PC-9 (cell line): ENCODE data around the gene ZNF337. TPM values are rescaled to one million over a fixed set of nuclear protein-coding genes. Genes with fewer than 3 reads are reported as not detected.

Source experiments
- BruUV-seq: library from RNA; stranded (reverse); fragments of 400-500 nt; replicated peaks from 2 replicates; lab custom pipeline; 2021; lab: Mats Ljungman, UMichigan
- CTCF ChIA-PET: fragments of 300-600 bp; sonication (Branson Sonifier 250); formaldehyde crosslinking; loops from one replicate; lab custom pipeline; 2022; ENCODE audit warnings: antibody characterized with exemption; lab: Charles Lee
- POLR2A ChIA-PET: fragments of 300-600 bp; sonication (Branson Sonifier 250); formaldehyde crosslinking; loops from one replicate; lab custom pipeline; 2022; ENCODE audit warnings: antibody characterized with exemption; ENCODE audit not compliant: unreplicated experiment; lab: Charles Lee
- DNase-seq, 2 experiments: peaks; one replicate each; pipeline versions ENCODE4 v3.0.0 to v3.0.0-alpha.2; 2015 to 2022; ENCODE audit warnings: mixed read lengths in 1 of 2
- H2AFZ ChIP-seq: fragments of 200-600 bp; sonication (generic); 2 replicates; pipeline ENCODE4 v1.8.1; 2017; ENCODE audit warnings: antibody characterized with exemption
- H3F3A ChIP-seq: fragments of 200-600 bp; sonication (generic); 2 replicates; pipeline ENCODE4 v1.8.1; 2017; ENCODE audit warnings: antibody characterized with exemption, mild to moderate bottlenecking, low read depth; ENCODE audit not compliant: insufficient read depth
- H3K27ac ChIP-seq: fragments of 200-600 bp; sonication (generic); 2 replicates; pipeline ENCODE4 v1.6.1; 2016; ENCODE audit warnings: mixed run types
- H3K27me3 ChIP-seq: fragments of 200-600 bp; sonication (generic); 2 replicates; pipeline ENCODE4 v1.6.1; 2016; ENCODE audit warnings: low read depth, mixed run types; ENCODE audit not compliant: insufficient read depth
- H3K36me3 ChIP-seq: fragments of 200-600 bp; sonication (generic); 2 replicates; pipeline ENCODE4 v1.6.1; 2016; ENCODE audit warnings: low read depth, mixed run types
- H3K4me1 ChIP-seq: fragments of 200-600 bp; sonication (generic); replicated peaks from 2 replicates; pipeline ENCODE4 v1.6.1; 2016; ENCODE audit warnings: mixed run types; ENCODE audit not compliant: insufficient read depth
- H3K4me2 ChIP-seq: fragments of 200-600 bp; sonication (generic); 2 replicates; pipeline ENCODE4 v1.6.1; 2017; ENCODE audit warnings: mixed run types
- H3K4me3 ChIP-seq: fragments of 200-600 bp; sonication (generic); 2 replicates; pipeline ENCODE4 v1.6.1; 2016; ENCODE audit warnings: mixed run types
- H3K79me2 ChIP-seq: fragments of 200-600 bp; sonication (generic); 2 replicates; pipeline ENCODE4 v1.6.1; 2017; ENCODE audit warnings: low read depth, mixed run types
- H3K9me2 ChIP-seq: fragments of 200-600 bp; sonication (generic); 2 replicates; pipeline ENCODE4 v1.8.1; 2017; ENCODE audit warnings: mild to moderate bottlenecking; ENCODE audit not compliant: insufficient read depth
- H3K9me3 ChIP-seq: fragments of 200-600 bp; sonication (generic); 2 replicates; pipeline ENCODE4 v1.8.1; 2016; ENCODE audit warnings: low read depth; ENCODE audit not compliant: insufficient read depth
- H4K20me1 ChIP-seq: fragments of 200-600 bp; sonication (generic); 2 replicates; pipeline ENCODE4 v1.8.1; 2017; ENCODE audit not compliant: insufficient read depth
- EZH2 ChIP-seq: fragments of 200-600 bp; sonication (generic); IDR thresholded peaks from 2 replicates; pipeline ENCODE4 v1.8.0; 2017; ENCODE audit warnings: antibody characterized with exemption, low read depth
- intact Hi-C: fragments of 100-400 bp; cut with micrococcal nuclease; formaldehyde crosslinking; loops from one replicate; pipeline ENCODE4 v1.10.0; 2022; ENCODE audit not compliant: unreplicated experiment
- total RNA-seq: library from RNA; stranded (reverse); gene quantifications from 2 replicates; pipeline ENCODE4 v1.2.3, GENCODE V29; 2021
- TF ChIP-seq, protein P1 (sequence below): fragments of 200-600 bp; sonication (generic); conservative IDR thresholded peaks from 2 replicates; pipeline ENCODE4 v1.6.1; 2017; ENCODE audit warnings: mixed run types, antibody characterized with exemption, mild to moderate bottlenecking, moderate library complexity

Gene ZNF337
- total RNA-seq, 1 experiment from 2014 or later: 12.8 TPM

DNA sequence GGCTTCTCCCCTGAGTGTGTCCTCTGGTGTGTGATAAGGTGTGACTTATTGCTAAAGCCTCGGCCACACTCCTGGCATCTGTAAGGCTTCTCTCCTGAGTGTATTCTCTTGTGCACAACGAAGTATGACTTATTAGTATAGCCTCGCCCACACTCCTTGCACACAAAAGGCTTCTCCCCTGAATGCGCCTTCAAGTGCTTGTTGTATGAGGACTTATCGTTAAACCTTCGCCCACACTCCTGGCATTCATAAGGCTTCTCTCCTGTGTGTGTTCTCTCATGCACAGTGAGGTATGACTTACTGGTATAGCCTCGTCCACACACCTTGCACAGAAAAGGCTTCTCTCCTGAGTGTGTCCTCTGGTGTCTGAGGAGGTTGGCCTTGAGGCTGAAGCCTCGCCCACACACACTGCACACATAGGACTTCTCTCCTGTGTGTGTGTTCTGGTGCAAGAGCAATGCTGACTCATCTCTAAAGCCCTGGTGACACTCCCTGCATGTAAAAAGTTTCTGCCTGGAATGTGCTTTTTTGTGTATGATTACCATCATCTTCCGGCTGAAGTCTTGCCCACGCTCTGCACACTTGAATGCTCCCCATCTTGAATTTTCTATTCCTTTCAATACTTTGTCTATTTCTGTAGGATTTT lies 20.4 kb downstream of the ZNF337 start:
- BruUV-seq: no TSS peak
- peaks cover 30% of the 10 kb centered on the region for H3K36me3 ChIP-seq
- H3K27me3 ChIP-seq: no peaks in the 10 kb centered on the region
- H4K20me1 ChIP-seq: no peaks in the 10 kb centered on the region
- no peak overlapping the region for H3K27ac ChIP-seq
- no peaks in the 10 kb centered on the region for H3K4me1 ChIP-seq
- TF ChIP-seq EZH2: no peak
- TF ChIP-seq, protein P1, sequence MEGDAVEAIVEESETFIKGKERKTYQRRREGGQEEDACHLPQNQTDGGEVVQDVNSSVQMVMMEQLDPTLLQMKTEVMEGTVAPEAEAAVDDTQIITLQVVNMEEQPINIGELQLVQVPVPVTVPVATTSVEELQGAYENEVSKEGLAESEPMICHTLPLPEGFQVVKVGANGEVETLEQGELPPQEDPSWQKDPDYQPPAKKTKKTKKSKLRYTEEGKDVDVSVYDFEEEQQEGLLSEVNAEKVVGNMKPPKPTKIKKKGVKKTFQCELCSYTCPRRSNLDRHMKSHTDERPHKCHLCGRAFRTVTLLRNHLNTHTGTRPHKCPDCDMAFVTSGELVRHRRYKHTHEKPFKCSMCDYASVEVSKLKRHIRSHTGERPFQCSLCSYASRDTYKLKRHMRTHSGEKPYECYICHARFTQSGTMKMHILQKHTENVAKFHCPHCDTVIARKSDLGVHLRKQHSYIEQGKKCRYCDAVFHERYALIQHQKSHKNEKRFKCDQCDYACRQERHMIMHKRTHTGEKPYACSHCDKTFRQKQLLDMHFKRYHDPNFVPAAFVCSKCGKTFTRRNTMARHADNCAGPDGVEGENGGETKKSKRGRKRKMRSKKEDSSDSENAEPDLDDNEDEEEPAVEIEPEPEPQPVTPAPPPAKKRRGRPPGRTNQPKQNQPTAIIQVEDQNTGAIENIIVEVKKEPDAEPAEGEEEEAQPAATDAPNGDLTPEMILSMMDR: no peak
- POLR2A ChIA-PET: no interaction called here
- DNase-seq: no peak
- H3K9me2 ChIP-seq: no peaks in the 10 kb centered on the region; the same call in 1 of the 2 replicates
- H3K79me2 ChIP-seq: no peaks in the 10 kb centered on the region
- H2AFZ ChIP-seq: no peak overlapping the region
- H3K4me2 ChIP-seq: no peak overlapping the region
- no peaks in the 10 kb centered on the region for H3K9me3 ChIP-seq
- H3F3A ChIP-seq: no peaks in the 10 kb centered on the region
- no peak overlapping the region for H3K4me3 ChIP-seq
- CTCF ChIA-PET: no interaction called here
- intact Hi-C loops: no loop called here

DNA sequence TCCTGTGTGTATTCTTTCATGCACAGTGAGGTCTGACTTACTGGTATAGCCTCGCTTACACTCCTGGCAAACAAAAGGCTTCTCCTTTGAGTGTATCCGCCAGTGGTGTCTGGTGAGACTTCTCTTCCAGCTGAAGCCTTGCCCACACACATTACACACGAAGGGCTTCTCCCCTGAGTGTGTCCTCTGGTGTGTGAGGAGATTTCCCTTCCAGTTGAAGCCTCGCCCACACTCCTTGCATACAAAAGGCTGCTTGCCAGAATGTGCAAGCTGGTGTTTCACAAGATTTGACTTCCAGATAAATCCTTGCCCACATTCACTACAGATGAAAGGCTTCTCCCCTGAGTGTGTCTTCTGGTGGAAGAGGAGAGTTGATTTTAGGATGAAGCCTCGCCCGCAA lies 21.5 kb downstream of the ZNF337 start:
- Histone ChIP-seq H3K9me3 (no peaks in the 10 kb centered on the region), H3K9me2 (no peaks in the 10 kb centered on the region; the same call in 1 of the 2 replicates), H3K4me3 (no peak overlapping the region), H3K4me1 (no peaks in the 10 kb centered on the region; the same call in 1 of the 2 replicates), H3K4me2 (no peak overlapping the region), H3K27me3 (no peaks in the 10 kb centered on the region), H3K79me2 (no peaks in the 10 kb centered on the region), H3K27ac (no peak overlapping the region), H3K36me3 (peaks cover 30% of the 10 kb centered on the region), H4K20me1 (no peaks in the 10 kb centered on the region), H2AFZ (no peak overlapping the region), H3F3A (peaks cover 9% of the 10 kb centered on the region; the same call in 1 of the 2 replicates)
- no peak for DNase-seq
- BruUV-seq: no TSS peak
- ChIA-PET POLR2A (no interaction called here), CTCF (no interaction called here)
- TF ChIP-seq, protein P1: no peak
- no peak for TF ChIP-seq EZH2
- intact Hi-C loops: no loop called here

DNA sequence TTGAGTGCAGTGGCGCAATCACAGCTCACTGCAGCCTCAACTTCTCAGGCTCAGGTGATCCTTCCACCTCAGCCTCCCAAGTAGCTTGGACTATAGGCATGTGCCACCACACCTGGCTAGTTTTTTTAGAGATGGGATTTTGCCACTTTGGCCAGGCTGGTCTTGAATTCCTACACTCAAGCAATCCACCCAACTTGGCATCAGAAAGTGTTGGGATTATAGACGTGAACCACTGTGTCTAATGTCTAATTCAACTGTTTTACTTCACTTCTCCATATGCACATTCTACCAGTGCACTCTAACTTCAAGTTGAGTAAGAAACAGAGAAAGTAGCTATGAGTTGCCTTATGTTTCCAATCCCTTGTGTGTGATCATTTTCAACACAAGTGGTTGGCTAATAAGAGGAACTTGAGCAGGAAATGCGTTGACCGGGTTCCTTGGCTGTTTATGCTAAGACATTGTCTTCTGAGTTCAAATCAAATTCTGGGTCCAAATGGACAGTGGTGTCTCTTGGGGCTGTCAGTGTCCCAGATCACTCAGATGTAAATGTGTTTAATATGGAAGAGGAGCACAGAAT lies 23.9 kb downstream of the ZNF337 start:
- CTCF ChIA-PET: no interaction called here
- Histone ChIP-seq H3K4me1 (peaks cover 6% of the 10 kb centered on the region; the same call in 1 of the 2 replicates), H3K36me3 (peaks cover 26% of the 10 kb centered on the region), H3K4me2 (no peak overlapping the region), H3K27ac (no peak overlapping the region), H3K9me3 (no peaks in the 10 kb centered on the region), H3K9me2 (no peaks in the 10 kb centered on the region; the same call in 1 of the 2 replicates), H2AFZ (no peak overlapping the region), H3K4me3 (no peak overlapping the region), H3K79me2 (no peaks in the 10 kb centered on the region), H4K20me1 (no peaks in the 10 kb centered on the region), H3F3A (peaks cover 25% of the 10 kb centered on the region; the same call in 1 of the 2 replicates), H3K27me3 (no peaks in the 10 kb centered on the region)
- POLR2A ChIA-PET: no interaction called here
- no TSS peak for BruUV-seq
- TF ChIP-seq EZH2: no peak
- TF ChIP-seq, protein P1: no peak
- intact Hi-C loops: no loop called here
- no peak for DNase-seq
